ENCODE measurements around the gene DPP10. TPM values are rescaled to one million over a fixed set of nuclear protein-coding genes. Genes with fewer than 3 reads are reported as not detected.

DPP10 gene
- total and polyA plus RNA-seq, 10 donors: 0.02 TPM; not detected in 9

DNA sequence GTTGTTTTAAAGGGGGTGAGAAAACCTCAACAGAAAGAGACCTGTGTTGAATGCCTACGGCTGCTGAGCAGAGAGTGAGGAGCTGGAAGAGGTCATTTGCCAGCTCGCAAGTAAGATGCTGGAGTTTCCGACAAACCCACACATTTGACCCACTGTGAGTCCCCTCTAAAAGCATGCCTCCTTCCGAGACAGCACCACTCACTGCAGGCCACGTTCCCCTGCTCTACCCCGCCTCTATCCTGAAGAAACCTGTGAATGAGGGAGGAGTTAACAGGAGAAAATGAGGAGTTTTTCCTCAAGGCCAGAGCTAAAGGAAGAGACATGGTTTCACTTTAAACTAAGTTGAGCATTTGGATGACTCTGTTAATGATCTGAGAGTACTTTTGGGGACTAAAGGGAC lies 188.7 kb downstream of the DPP10 start:
- no peak for TF ChIP-seq CTCF (IDR thresholded peaks at IDR 0.05 in 8 of 11, conservative IDR thresholded peaks at IDR 0.05 in 3 of 11)
- H3K27ac ChIP-seq: no peak overlapping the region
- H3K27me3 ChIP-seq (replicated peaks in 1 of 7): no peaks in the 10 kb centered on the region
- 73 to 78% (median 77%) methylated on average over 6 of the region's 6 CpGs for WGBS, 5 donors
- intact Hi-C loops (cut with DNase I; ENCODE audit: low total_unique reads): no loop called here
- H3K4me3 ChIP-seq: no peak overlapping the region
- no peak for DNase-seq
- H3K36me3 ChIP-seq: no peaks in the 10 kb centered on the region
- H3K4me1 ChIP-seq: no peaks in the 10 kb centered on the region
- no peaks in the 10 kb centered on the region for H3K9me3 ChIP-seq

- no peak overlapping the region for H3K4me3 ChIP-seq
- 62 to 82% (median 72%) methylated on average over 2 of the region's 2 CpGs for WGBS, 5 donors
- no peak for TF ChIP-seq POLR2AphosphoS5 (IDR thresholded peaks at IDR 0.05)
- no peak for TF ChIP-seq POLR2A (IDR thresholded peaks at IDR 0.05)
- no peak for TF ChIP-seq CTCF (IDR thresholded peaks at IDR 0.05 in 8 of 11, conservative IDR thresholded peaks at IDR 0.05 in 3 of 11)
- no peaks in the 10 kb centered on the region for H3K4me1 ChIP-seq
- intact Hi-C loops (cut with DNase I; ENCODE audit: low total_unique reads): no loop called here
- H3K27me3 ChIP-seq (replicated peaks in 1 of 7): no peaks in the 10 kb centered on the region
- no peak overlapping the region for H3K27ac ChIP-seq
- H3K9me3 ChIP-seq: peaks cover 0 to 17% (median 3%) of the 10 kb centered on the region in 8 donors
- no peaks in the 10 kb centered on the region for H3K36me3 ChIP-seq
- no peak for DNase-seq
These were observed 199.8 kb downstream of the DPP10 start for GRCh38 chr2:114642166-114642770.

- Histone ChIP-seq H3K9me3 (peaks cover 0 to 13% (median 3%) of the 10 kb centered on the region in 8 donors), H3K4me3 (no peak overlapping the region), H3K36me3 (no peaks in the 10 kb centered on the region), H3K27ac (no peak overlapping the region), H3K4me1 (no peaks in the 10 kb centered on the region), H3K27me3 (replicated peaks in 1 of 7) (no peaks in the 10 kb centered on the region)
- DNase-seq: no peak
- intact Hi-C loops (cut with DNase I; ENCODE audit: low total_unique reads): no loop called here
- 59 to 75% (median 67%) methylated on average over 2 of the region's 2 CpGs for WGBS, 5 donors
- TF ChIP-seq POLR2A (IDR thresholded peaks at IDR 0.05): no peak
These were observed 200.6 kb downstream of the DPP10 start for GRCh38 chr2:114642988-114643553.

- intact Hi-C loops (cut with DNase I; ENCODE audit: low total_unique reads): no loop called here
- no peaks in the 10 kb centered on the region for H3K4me1 ChIP-seq
These were observed 209.5 kb downstream of the DPP10 start for GRCh38 chr2:114651933-114652332.

More at GRCh38 chr2:114651933-114652332, 209.5 kb downstream of the DPP10 start:
- H3K27me3 ChIP-seq (replicated peaks in 1 of 7): no peaks in the 10 kb centered on the region
- no peak overlapping the region for H3K4me3 ChIP-seq
- TF ChIP-seq POLR2AphosphoS5 (IDR thresholded peaks at IDR 0.05): no peak
- TF ChIP-seq CTCF (IDR thresholded peaks at IDR 0.05 in 8 of 11, conservative IDR thresholded peaks at IDR 0.05 in 3 of 11): no peak
- TF ChIP-seq POLR2A (IDR thresholded peaks at IDR 0.05): no peak
- WGBS, 5 donors: 32 to 49% (median 39%) methylated on average over 4 of the region's 4 CpGs
- H3K36me3 ChIP-seq: no peaks in the 10 kb centered on the region
- no peaks in the 10 kb centered on the region for H3K9me3 ChIP-seq
- no peak overlapping the region for H3K27ac ChIP-seq
- no peak for DNase-seq
